Hematopoietic multipotent progenitor cell treated with erythropoietin and hydrocortisone succinate and interleukin-3 and kit ligand, for 15 days (in vitro differentiated cells): ENCODE results near the gene OR4D11.
"Not testable (repeated sequence)": the region's sequence is repeated elsewhere in the genome, so short reads cannot be mapped to it uniquely, and the experiment has no call there.

Experiments used
- DNase-seq: peaks from one replicate; pipeline ENCODE4 v3.0.0-alpha.2; 2015; ENCODE audit warnings: low spot score

The OR4D11 gene

GRCh38 chr11:59503276-59503675 is at the start of gene OR4D11:
Gene OR4D11 (plus strand): TSS chr11:59503576. CDS start chr11:59503576, 0 bp downstream.
- DNase-seq: no peak

GRCh38 chr11:59456661-59457060 is 46.7 kb upstream of the OR4D11 start, which contains the start of gene OR4D6:
Gene OR4D6 (plus strand): TSS chr11:59456961. CDS start chr11:59456961, 0 bp downstream.
- DNase-seq: no peak

GRCh38 chr11:59459916-59460315 is 43.5 kb upstream of the OR4D11 start:
- DNase-seq: no peak

- DNase-seq: no peak
Observed at GRCh38 chr11:59463190-59463641, 40.2 kb upstream of the OR4D11 start.

GRCh38 chr11:59473015-59473414 is 30.4 kb upstream of the OR4D11 start, which contains the start of gene OR4D10:
Gene OR4D10 (plus strand): TSS chr11:59473315. CDS start chr11:59477430, 4,115 bp downstream.
- no peak for DNase-seq

- no peak for DNase-seq
Observed at GRCh38 chr11:59475176-59475575, 28.2 kb upstream of the OR4D11 start.

- DNase-seq: no peak
Observed at GRCh38 chr11:59479906-59480305, 23.5 kb upstream of the OR4D11 start.

GRCh38 chr11:59480359-59480758 is 23.0 kb upstream of the OR4D11 start:
- no peak for DNase-seq

- no peak for DNase-seq
Observed at GRCh38 chr11:59501931-59502330, 1.4 kb upstream of the OR4D11 start.

- no peak for DNase-seq
Observed at GRCh38 chr11:59510941-59511589, 7.7 kb downstream of the OR4D11 start, which contains the start of gene OR4D9. Gene OR4D9 (plus strand): TSS chr11:59511539. CDS start chr11:59514913, 3,374 bp downstream.

- no peak for DNase-seq
Observed at GRCh38 chr11:59511675-59512074, 8.3 kb downstream of the OR4D11 start.

GRCh38 chr11:59520139-59520538 is 16.8 kb downstream of the OR4D11 start:
- not testable (repeated sequence) for DNase-seq

GRCh38 chr11:59520741-59521140 is 17.4 kb downstream of the OR4D11 start:
- DNase-seq: no peak

GRCh38 chr11:59523541-59523940 is 20.2 kb downstream of the OR4D11 start:
- DNase-seq: no peak

- DNase-seq: no peak
Observed at GRCh38 chr11:59528711-59529110, 25.3 kb downstream of the OR4D11 start.

- no peak for DNase-seq
Observed at GRCh38 chr11:59532620-59533019, 29.2 kb downstream of the OR4D11 start.

GRCh38 chr11:59534676-59535075 is 31.3 kb downstream of the OR4D11 start:
- no peak for DNase-seq

GRCh38 chr11:59542142-59542810 is 38.9 kb downstream of the OR4D11 start:
- DNase-seq: no peak

GRCh38 chr11:59543713-59544112 is 40.3 kb downstream of the OR4D11 start:
- DNase-seq: not testable (repeated sequence)

GRCh38 chr11:59544869-59545178 is 41.4 kb downstream of the OR4D11 start:
- no peak for DNase-seq

- peak; percentile 25 for DNase-seq
Observed at GRCh38 chr11:59545179-59546020, 42.0 kb downstream of the OR4D11 start.

GRCh38 chr11:59547605-59548308 is 44.4 kb downstream of the OR4D11 start:
- DNase-seq: not testable (repeated sequence)
